Activated CD4-positive, alpha-beta memory T cell treated with anti-CD3 and anti-CD28 coated beads for 36 hours (primary cell): ENCODE data around the gene PKP4. TPM values are rescaled to one million over a fixed set of nuclear protein-coding genes. Genes with fewer than 3 reads are reported as not detected.

Source experiments
- CTCF ChIA-PET: fragments of 350-600 bp; sonication (Branson Sonifier 250); formaldehyde crosslinking; loops from one replicate; lab custom pipeline; 2021; ENCODE audit warnings: antibody characterized with exemption, inconsistent platforms; lab: Charles Lee
- POLR2A ChIA-PET: fragments of 350-600 bp; sonication (Branson Sonifier 250); formaldehyde crosslinking; loops from one replicate; lab custom pipeline; 2021; ENCODE audit warnings: antibody characterized with exemption; lab: Charles Lee
- DNase-seq: peaks from one replicate; pipeline ENCODE4 v3.0.0-alpha.2; 2020
- H3K27ac Mint-ChIP-seq: one replicate; pipeline ENCODE4 v1.8.0; 2021; ENCODE audit warnings: mixed read lengths
- H3K27me3 Mint-ChIP-seq: one replicate; pipeline ENCODE4 v1.8.0; 2021; ENCODE audit warnings: mixed read lengths
- H3K36me3 Mint-ChIP-seq: one replicate; pipeline ENCODE4 v1.8.0; 2021; ENCODE audit warnings: mixed read lengths
- H3K4me1 Mint-ChIP-seq: one replicate; pipeline ENCODE4 v1.8.0; 2021; ENCODE audit warnings: low read depth, mixed read lengths
- H3K4me3 Mint-ChIP-seq: one replicate; pipeline ENCODE4 v1.8.0; 2021; ENCODE audit warnings: mild to moderate bottlenecking, mixed read lengths
- H3K9me3 Mint-ChIP-seq: one replicate; pipeline ENCODE4 v1.8.0; 2021; ENCODE audit warnings: mixed read lengths
- intact Hi-C: fragments of 100-400 bp; cut with micrococcal nuclease; formaldehyde crosslinking; loops from one replicate; pipeline ENCODE4 v1.15.1; 2023
- total RNA-seq, 2 experiments: library from RNA; stranded (reverse); gene quantifications; one replicate each; pipeline ENCODE4 v1.2.3, GENCODE V29; 2021

The PKP4 gene
- total RNA-seq, 2 experiments from 2014 or later: 41.4 to 43.1 TPM

GRCh38 chr2:158620656-158621055 is 163.9 kb downstream of the PKP4 start:
- DNase-seq: no peak
- CTCF ChIA-PET: no interaction called here
- Mint-ChIP-seq H3K27ac (no peak overlapping the region), H3K4me1 (no peaks in the 10 kb centered on the region), H3K36me3 (peaks cover 24% of the 10 kb centered on the region), H3K9me3 (no peaks in the 10 kb centered on the region), H3K4me3 (no peak overlapping the region), H3K27me3 (no peaks in the 10 kb centered on the region)
- POLR2A ChIA-PET: no interaction called here
- intact Hi-C loops: no loop called here

- Mint-ChIP-seq H3K27ac (no peak overlapping the region), H3K36me3 (peaks cover 26% of the 10 kb centered on the region), H3K4me3 (no peak overlapping the region), H3K9me3 (no peaks in the 10 kb centered on the region), H3K27me3 (no peaks in the 10 kb centered on the region), H3K4me1 (no peaks in the 10 kb centered on the region)
- CTCF ChIA-PET: no interaction called here
- DNase-seq: no peak
- intact Hi-C loops: no loop called here
- POLR2A ChIA-PET: no interaction called here
These were observed 167.4 kb downstream of the PKP4 start for GRCh38 chr2:158624071-158624667.

GRCh38 chr2:158624961-158625360 is 168.2 kb downstream of the PKP4 start:
- no peak overlapping the region for H3K4me3 Mint-ChIP-seq
- CTCF ChIA-PET: no interaction called here
- no peak for DNase-seq
- no peaks in the 10 kb centered on the region for H3K9me3 Mint-ChIP-seq
- peaks cover 26% of the 10 kb centered on the region for H3K36me3 Mint-ChIP-seq
- no peak overlapping the region for H3K27ac Mint-ChIP-seq
- intact Hi-C loops: no loop called here
- POLR2A ChIA-PET: no interaction called here
- H3K4me1 Mint-ChIP-seq: no peaks in the 10 kb centered on the region
- no peaks in the 10 kb centered on the region for H3K27me3 Mint-ChIP-seq

GRCh38 chr2:158629116-158629515 is 172.4 kb downstream of the PKP4 start:
- ChIA-PET POLR2A (no interaction called here), CTCF (interaction anchor here (0.9 kb wide), 1 partner anchor 112 kb away, joined by 3 read pairs; no protein-coding TSS in a partner anchor)
- H3K27me3 Mint-ChIP-seq: no peaks in the 10 kb centered on the region
- no peaks in the 10 kb centered on the region for H3K4me1 Mint-ChIP-seq
- H3K36me3 Mint-ChIP-seq: peaks cover 28% of the 10 kb centered on the region
- no peak overlapping the region for H3K4me3 Mint-ChIP-seq
- no peak for DNase-seq
- intact Hi-C loops: no loop called here
- H3K27ac Mint-ChIP-seq: no peak overlapping the region
- H3K9me3 Mint-ChIP-seq: no peaks in the 10 kb centered on the region

GRCh38 chr2:158633261-158633660 is 176.5 kb downstream of the PKP4 start:
- no peak overlapping the region for H3K27ac Mint-ChIP-seq
- no peaks in the 10 kb centered on the region for H3K9me3 Mint-ChIP-seq
- ChIA-PET CTCF (no interaction called here), POLR2A (no interaction called here)
- H3K4me1 Mint-ChIP-seq: no peaks in the 10 kb centered on the region
- intact Hi-C loops: no loop called here
- DNase-seq: no peak
- H3K4me3 Mint-ChIP-seq: no peak overlapping the region
- peaks cover 36% of the 10 kb centered on the region for H3K36me3 Mint-ChIP-seq
- no peaks in the 10 kb centered on the region for H3K27me3 Mint-ChIP-seq

GRCh38 chr2:158634627-158635026 is 177.9 kb downstream of the PKP4 start:
- no peaks in the 10 kb centered on the region for H3K4me1 Mint-ChIP-seq
- H3K9me3 Mint-ChIP-seq: no peaks in the 10 kb centered on the region
- CTCF ChIA-PET: no interaction called here
- H3K4me3 Mint-ChIP-seq: no peak overlapping the region
- POLR2A ChIA-PET: no interaction called here
- intact Hi-C loops: no loop called here
- H3K27ac Mint-ChIP-seq: no peak overlapping the region
- no peak for DNase-seq
- peaks cover 36% of the 10 kb centered on the region for H3K36me3 Mint-ChIP-seq
- no peaks in the 10 kb centered on the region for H3K27me3 Mint-ChIP-seq

GRCh38 chr2:158635961-158636601 is 179.3 kb downstream of the PKP4 start:
- H3K27me3 Mint-ChIP-seq: no peaks in the 10 kb centered on the region
- intact Hi-C loops: no loop called here
- peaks cover 38% of the 10 kb centered on the region for H3K36me3 Mint-ChIP-seq
- H3K4me1 Mint-ChIP-seq: no peaks in the 10 kb centered on the region
- ChIA-PET CTCF (interaction anchor here (0.6 kb wide), 1 partner anchor 612 kb away, joined by 4 read pairs; no protein-coding TSS in a partner anchor), POLR2A (no interaction called here)
- no peak overlapping the region for H3K27ac Mint-ChIP-seq
- no peak for DNase-seq
- no peaks in the 10 kb centered on the region for H3K9me3 Mint-ChIP-seq
- no peak overlapping the region for H3K4me3 Mint-ChIP-seq

- no peak for DNase-seq
- H3K27ac Mint-ChIP-seq: no peak overlapping the region
- ChIA-PET POLR2A (no interaction called here), CTCF (no interaction called here)
- no peak overlapping the region for H3K4me3 Mint-ChIP-seq
- H3K9me3 Mint-ChIP-seq: no peaks in the 10 kb centered on the region
- intact Hi-C loops: no loop called here
- H3K4me1 Mint-ChIP-seq: no peaks in the 10 kb centered on the region
- H3K27me3 Mint-ChIP-seq: no peaks in the 10 kb centered on the region
- peaks cover 33% of the 10 kb centered on the region for H3K36me3 Mint-ChIP-seq
These were observed 180.6 kb downstream of the PKP4 start for GRCh38 chr2:158637357-158637756.

- ChIA-PET CTCF (no interaction called here), POLR2A (no interaction called here)
- H3K27ac Mint-ChIP-seq: no peak overlapping the region
- H3K27me3 Mint-ChIP-seq: no peaks in the 10 kb centered on the region
- H3K9me3 Mint-ChIP-seq: no peaks in the 10 kb centered on the region
- H3K4me3 Mint-ChIP-seq: no peak overlapping the region
- no peak for DNase-seq
- intact Hi-C loops: no loop called here
- peaks cover 24% of the 10 kb centered on the region for H3K36me3 Mint-ChIP-seq
- no peaks in the 10 kb centered on the region for H3K4me1 Mint-ChIP-seq
These were observed 187.4 kb downstream of the PKP4 start for GRCh38 chr2:158644139-158644538.

GRCh38 chr2:158645299-158645698 is 188.5 kb downstream of the PKP4 start:
- CTCF ChIA-PET: no interaction called here
- intact Hi-C loops: no loop called here

GRCh38 chr2:158647436-158648231 is 190.9 kb downstream of the PKP4 start:
- Mint-ChIP-seq H3K36me3 (peaks cover 16% of the 10 kb centered on the region), H3K27me3 (no peaks in the 10 kb centered on the region), H3K4me3 (no peak overlapping the region), H3K9me3 (no peaks in the 10 kb centered on the region), H3K27ac (no peak overlapping the region), H3K4me1 (no peaks in the 10 kb centered on the region)
- DNase-seq: no peak
- ChIA-PET CTCF (interaction anchor here (0.8 to 1.0 kb wide), 2 partner anchors 39 to 468 kb away, joined by 3 read pairs; no protein-coding TSS in a partner anchor), POLR2A (no interaction called here)
- intact Hi-C loops: no loop called here

More at GRCh38 chr2:158645299-158645698, 188.5 kb downstream of the PKP4 start:
- H3K36me3 Mint-ChIP-seq: peaks cover 22% of the 10 kb centered on the region
- H3K4me1 Mint-ChIP-seq: no peaks in the 10 kb centered on the region
- H3K4me3 Mint-ChIP-seq: no peak overlapping the region
- H3K27ac Mint-ChIP-seq: no peak overlapping the region
- POLR2A ChIA-PET: no interaction called here
- DNase-seq: no peak
- no peaks in the 10 kb centered on the region for H3K27me3 Mint-ChIP-seq
- no peaks in the 10 kb centered on the region for H3K9me3 Mint-ChIP-seq

GRCh38 chr2:158649846-158650245 is 193.1 kb downstream of the PKP4 start:
- intact Hi-C loops: no loop called here
- no peaks in the 10 kb centered on the region for H3K4me1 Mint-ChIP-seq
- no peaks in the 10 kb centered on the region for H3K27me3 Mint-ChIP-seq
- DNase-seq: no peak
- ChIA-PET CTCF (interaction anchor here (1.0 kb wide), 1 partner anchor 96 kb away, joined by 3 read pairs; no protein-coding TSS in a partner anchor), POLR2A (no interaction called here)
- H3K9me3 Mint-ChIP-seq: no peaks in the 10 kb centered on the region
- peaks cover 8% of the 10 kb centered on the region for H3K36me3 Mint-ChIP-seq
- no peak overlapping the region for H3K4me3 Mint-ChIP-seq
- H3K27ac Mint-ChIP-seq: no peak overlapping the region
